Measurements from ENCODE around the gene S1PR2. TPM values are rescaled to one million over a fixed set of nuclear protein-coding genes. Genes with fewer than 3 reads are reported as not detected.

Gene S1PR2
- total RNA-seq, 2 donors from 2014 or later = 4.5 to 8.5 TPM

- DNase-seq (ENCODE audit: low spot score) = no peak
- no peak overlapping the region for H3K4me3 ChIP-seq
- H3K4me1 ChIP-seq (replicated peaks) = no peaks in the 10 kb centered on the region
- no peak for TF ChIP-seq POLR2A (IDR thresholded peaks at IDR 0.05)
- no peak for TF ChIP-seq POLR2AphosphoS5 (IDR thresholded peaks at IDR 0.05)
- TF ChIP-seq CTCF (IDR thresholded peaks at IDR 0.05) = no peak
- no peaks in the 10 kb centered on the region for H3K9me3 ChIP-seq
- no peaks in the 10 kb centered on the region for H3K27me3 ChIP-seq (replicated peaks; ENCODE audit: insufficient read depth)
- 84% methylated on average over 9 of the region's 9 CpGs for WGBS
- peaks cover 0 to 10% of the 10 kb centered on the region in 2 donors for H3K36me3 ChIP-seq
- no peak overlapping the region for H3K27ac ChIP-seq
- intact Hi-C loops (cut with DNase I) = no loop called here
Measured at GRCh38 chr19:10173527-10173926, 57.6 kb downstream of the S1PR2 start.

Small RNA genes within 50 kb of the gene (microRNA-seq; reads per million reads assigned to microRNA genes)
- gene MIR4322 = not detected

Small RNA genes within 50 kb of the gene (small RNA-seq; reads per million reads assigned to genes)
- gene MIR4322 = 0 reads per million in 2 donors

Other genes with a start within 250 kb of the S1PR2 start
- gene COL5A3, start 220.8 kb downstream of the S1PR2 start, total RNA-seq = 10 to 100 TPM in 1 of 2 donors, 1 to 10 TPM in 1; 2.0 to 12.7 TPM
- not detected for gene RDH8, start 217.8 kb downstream of the S1PR2 start, total RNA-seq
- 10 to 100 TPM; 23.5 to 36.0 TPM for gene SHFL, start 145.0 kb downstream of the S1PR2 start, total RNA-seq
- 1 to 10 TPM in 1 of 2 donors, not detected in 1; 2.4 TPM for gene ANGPTL6, start 128.7 kb downstream of the S1PR2 start, total RNA-seq
- gene PPAN, start 125.0 kb downstream of the S1PR2 start, total RNA-seq = 10 to 100 TPM; 27.6 to 47.2 TPM
- gene P2RY11, start 119.6 kb downstream of the S1PR2 start, total RNA-seq = 10 to 100 TPM in 1 of 2 donors, 1 to 10 TPM in 1; 9.2 to 20.8 TPM
- 100 to 1,000 TPM; 264 to 300 TPM for gene EIF3G, start 111.4 kb downstream of the S1PR2 start, total RNA-seq
- 10 to 100 TPM; 29.9 to 50.0 TPM for gene DNMT1, start 36.4 kb downstream of the S1PR2 start, total RNA-seq
- 10 to 100 TPM; 72.6 to 75.6 TPM for gene MRPL4, start 20.9 kb upstream of the S1PR2 start, total RNA-seq
- 10 to 100 TPM in 1 of 2 donors, 1 to 10 TPM in 1; 8.9 to 25.1 TPM for gene ICAM1, start 39.8 kb upstream of the S1PR2 start, total RNA-seq
- gene ICAM4, start 55.6 kb upstream of the S1PR2 start, total RNA-seq = 1 to 10 TPM in 1 of 2 donors, not detected in 1; 1.0 TPM
- gene ICAM5, start 58.6 kb upstream of the S1PR2 start, total RNA-seq = 1 to 10 TPM in 1 of 2 donors, not detected in 1; 7.1 TPM
- 10 to 100 TPM in 1 of 2 donors, 1 to 10 TPM in 1; 5.0 to 12.3 TPM for gene ZGLP1, start 78.5 kb upstream of the S1PR2 start, total RNA-seq
- gene FDX2, start 84.7 kb upstream of the S1PR2 start, total RNA-seq = 10 to 100 TPM; 20.9 to 29.9 TPM
- 10 to 100 TPM; 50.2 to 53.2 TPM for gene RAVER1, start 102.2 kb upstream of the S1PR2 start, total RNA-seq
- gene ICAM3, start 108.3 kb upstream of the S1PR2 start, total RNA-seq = 1 to 10 TPM; 6.4 to 6.5 TPM
- gene TYK2, start 149.2 kb upstream of the S1PR2 start, total RNA-seq = 100 to 1,000 TPM in 1 of 2 donors, 10 to 100 TPM in 1; 90.8 to 161 TPM
- gene CDC37, start 172.2 kb upstream of the S1PR2 start, total RNA-seq = 100 to 1,000 TPM; 135 to 159 TPM
- 10 to 100 TPM; 14.5 to 15.1 TPM for gene PDE4A, start 189.2 kb upstream of the S1PR2 start, total RNA-seq